SK-N-SH (cell line): ENCODE measurements around the gene PLAAT5. TPM values are rescaled to one million over a fixed set of nuclear protein-coding genes. Genes with fewer than 3 reads are reported as not detected.

Source experiments
- CTCF ChIA-PET: fragments of 300-600, 350-600 bp; formaldehyde crosslinking; extraction: SDS; loops from one replicate; lab custom pipeline; 2021; lab: Yijun Ruan, JAX
- POLR2A ChIA-PET: fragments of 350-600 bp; sonication (Branson Sonifier 250); formaldehyde crosslinking; extraction: SDS; loops from one replicate; lab custom pipeline; 2020; ENCODE audit warnings: antibody characterized with exemption, inconsistent platforms; lab: Yijun Ruan, JAX
- DNase-seq: peaks from one replicate; pipeline ENCODE4 v3.0.0; 2012
- H2AFZ ChIP-seq: fragments of 200-600 bp; sonication (generic); 2 replicates; pipeline ENCODE4 v1.8.1; 2016; ENCODE audit warnings: antibody characterized with exemption, mild to moderate bottlenecking, low read depth
- H3F3A ChIP-seq: fragments of 200-600 bp; sonication (generic); replicated peaks from 2 replicates; pipeline ENCODE3; 2016; ENCODE audit warnings: antibody characterized with exemption, mild to moderate bottlenecking; ENCODE audit not compliant: insufficient read depth
- H3K27ac ChIP-seq, 2 experiments: fragments of 200-500 bp in 1 of 2; fragments of 200-600 bp in 1 of 2; sonication (Bioruptor generic) in 1 of 2; sonication (generic), shearing (Covaris generic) in 1 of 2; 2 replicates each; pipeline versions ENCODE4 v1.5.1 to v1.6.1; 2014 to 2016; ENCODE audit warnings: low read depth in 2 of 2, inconsistent platforms in 1 of 2, low read length in 1 of 2, mild to moderate bottlenecking in 1 of 2, mixed read lengths in 1 of 2
- H3K27me3 ChIP-seq: fragments of 200-600 bp; sonication (generic), shearing (Covaris generic); 2 replicates; pipeline ENCODE4 v1.6.1; 2016; ENCODE audit warnings: mixed run types; ENCODE audit not compliant: insufficient read depth
- H3K36me3 ChIP-seq, 2 experiments: fragments of 200-500 bp in 1 of 2; fragments of 200-600 bp in 1 of 2; sonication (Bioruptor generic) in 1 of 2; sonication (generic) in 1 of 2; replicated peaks in 1 of 2; 2 replicates each; pipeline versions ENCODE3 to v1.5.1; 2014 to 2016; ENCODE audit warnings: low read length in 1 of 2, mild to moderate bottlenecking in 1 of 2; ENCODE audit not compliant: insufficient read depth in 2 of 2, control insufficient read depth in 1 of 2
- H3K4me1 ChIP-seq, 2 experiments: fragments of 200-500 bp in 1 of 2; fragments of 200-600 bp in 1 of 2; sonication (Bioruptor generic) in 1 of 2; sonication (generic), shearing (Covaris generic) in 1 of 2; 2 replicates each; pipeline versions ENCODE4 v1.5.1 to v1.6.1; 2014 to 2016; ENCODE audit warnings: low read depth in 1 of 2, low read length in 1 of 2, mixed run types in 1 of 2; ENCODE audit not compliant: insufficient read depth in 2 of 2, control insufficient read depth in 1 of 2
- H3K4me2 ChIP-seq: fragments of 200-600 bp; sonication (generic), shearing (Covaris generic); 2 replicates; pipeline ENCODE4 v1.6.1; 2017; ENCODE audit warnings: mixed run types
- H3K4me3 ChIP-seq, 2 experiments: fragments of 200-500 bp in 1 of 2; fragments of 200-600 bp in 1 of 2; sonication (Bioruptor generic) in 1 of 2; sonication (generic), shearing (Covaris generic) in 1 of 2; 2 replicates each; pipeline versions ENCODE4 v1.5.1 to v1.8.1; 2014 to 2016; ENCODE audit warnings: low read depth in 2 of 2, inconsistent platforms in 1 of 2, low read length in 1 of 2, mild to moderate bottlenecking in 1 of 2, mixed read lengths in 1 of 2, moderate library complexity in 1 of 2
- H3K79me2 ChIP-seq: fragments of 200-600 bp; sonication (generic); 2 replicates; pipeline ENCODE4 v1.8.1; 2017; ENCODE audit warnings: mild to moderate bottlenecking; ENCODE audit not compliant: insufficient read depth
- H3K9ac ChIP-seq: fragments of 200-600 bp; sonication (generic); 2 replicates; pipeline ENCODE4 v1.6.1; 2017; ENCODE audit warnings: mixed run types
- H3K9me2 ChIP-seq: fragments of 200-600 bp; sonication (generic); 2 replicates; pipeline ENCODE4 v1.6.1; 2017; ENCODE audit warnings: mixed run types
- H3K9me3 ChIP-seq: fragments of 200-600 bp; sonication (generic); 2 replicates; pipeline ENCODE4 v1.6.1; 2017; ENCODE audit warnings: mixed run types, mild to moderate bottlenecking, moderate library complexity
- H4K20me1 ChIP-seq: fragments of 200-600 bp; sonication (generic); 2 replicates; pipeline ENCODE4 v1.6.1; 2017; ENCODE audit warnings: mild to moderate bottlenecking, mixed run types; ENCODE audit not compliant: insufficient read depth
- CHD2 ChIP-seq: fragments of 150-350 bp; IDR thresholded peaks from 2 replicates; pipeline ENCODE4 v1.6.1; 2018; ENCODE audit warnings: low read length; ENCODE audit not compliant: partially characterized antibody
- ELF1 ChIP-seq: IDR thresholded peaks from 2 replicates; pipeline ENCODE4 v1.4.0; 2012
- EP300 ChIP-seq, 2 experiments: IDR thresholded peaks; 2 replicates each; pipeline versions ENCODE4 v1.4.0 to v1.6.1; 2012; ENCODE audit warnings: borderline replicate concordance in 1 of 2, low read depth in 1 of 2, low read length in 1 of 2
- EZH2phosphoT487 ChIP-seq: fragments of 200-600 bp; sonication (generic); IDR thresholded peaks from 2 replicates; pipeline ENCODE4 v1.6.1; 2017; ENCODE audit warnings: low read depth, mixed run types, mild to moderate bottlenecking, antibody characterized with exemption, moderate library complexity, borderline replicate concordance
- FOXJ3 ChIP-seq: sonication (generic); formaldehyde crosslinking; IDR thresholded peaks from 2 replicates; pipeline ENCODE4 v1.5.1; 2020; ENCODE audit warnings: mild to moderate bottlenecking, missing genetic modification reagents
- JUND ChIP-seq: IDR thresholded peaks from 2 replicates; pipeline ENCODE4 v1.4.0; 2012
- MEF2A ChIP-seq: IDR thresholded peaks from 2 replicates; pipeline ENCODE4 v1.4.0; 2012; ENCODE audit warnings: low read depth, borderline replicate concordance
- NFIC ChIP-seq: IDR thresholded peaks from 2 replicates; pipeline ENCODE4 v1.4.0; 2012; ENCODE audit warnings: borderline replicate concordance
- RAD21 ChIP-seq: IDR thresholded peaks from 2 replicates; pipeline ENCODE4 v1.6.1; 2012; ENCODE audit warnings: mild to moderate bottlenecking, low read length
- RCOR1 ChIP-seq: fragments of 150-350 bp; IDR thresholded peaks from 2 replicates; pipeline ENCODE4 v1.6.1; 2017; ENCODE audit warnings: antibody characterized with exemption, low read length
- RFX5 ChIP-seq: IDR thresholded peaks from 2 replicates; pipeline ENCODE4 v1.6.1; 2012; ENCODE audit warnings: mild to moderate bottlenecking, improper control_type of control experiment, low read length
- RXRA ChIP-seq: IDR thresholded peaks from 2 replicates; pipeline ENCODE4 v1.4.0; 2012; ENCODE audit warnings: low read depth, mild to moderate bottlenecking, borderline replicate concordance
- SIN3A ChIP-seq: IDR thresholded peaks from 2 replicates; pipeline ENCODE4 v1.6.1; 2012; ENCODE audit warnings: low read depth, mild to moderate bottlenecking, low read length, moderate library complexity, borderline replicate concordance
- TAF1 ChIP-seq: IDR thresholded peaks from 2 replicates; pipeline ENCODE4 v1.6.1; 2012; ENCODE audit warnings: low read depth, mild to moderate bottlenecking, low read length, moderate library complexity, borderline replicate concordance
- TCF12 ChIP-seq: IDR thresholded peaks from 2 replicates; pipeline ENCODE4 v1.4.0; 2012
- TEAD4 ChIP-seq: IDR thresholded peaks from 2 replicates; pipeline ENCODE4 v1.4.0; 2012; ENCODE audit warnings: mild to moderate bottlenecking, borderline replicate concordance; ENCODE audit not compliant: insufficient read depth
- WGBS: methylation state at CpG from one replicate; pipeline ENCODE4 v1.1.6; 2017; ENCODE audit warnings: low lambda C conversion rate; 5-methylcytosine and 5-hydroxymethylcytosine counted together
- polyA plus RNA-seq, 3 experiments: library from polyadenylated mRNA; depleted of rRNA; stranded (reverse); fragments of >200 nt; gene quantifications; 2 replicates each; pipeline ENCODE4 v1.2.3, GENCODE V29; 2012
- TF ChIP-seq, protein P1 (sequence below): fragments of 200-600 bp; sonication (generic); IDR thresholded peaks from 2 replicates; pipeline ENCODE4 v1.6.1; 2017; ENCODE audit warnings: antibody characterized with exemption, mild to moderate bottlenecking, moderate library complexity
- TF ChIP-seq, protein P2 (sequence below): IDR thresholded peaks from 2 replicates; pipeline ENCODE4 v1.4.0; 2012; ENCODE audit warnings: low read depth, borderline replicate concordance
- TF ChIP-seq, protein P3 (sequence below): fragments of 150-350 bp; IDR thresholded peaks from 2 replicates; pipeline ENCODE4 v1.6.1; 2017; ENCODE audit warnings: antibody characterized with exemption, low read length, low read depth, borderline replicate concordance
- TF ChIP-seq, protein P4 (sequence below): fragments of 150-350 bp; IDR thresholded peaks from 2 replicates; pipeline ENCODE4 v1.6.1; 2016; ENCODE audit warnings: mild to moderate bottlenecking, low read depth, low read length

The PLAAT5 gene
- polyA plus RNA-seq, 1 of the 3 experiments (the other 2 are of a cell fraction): not detected

DNA sequence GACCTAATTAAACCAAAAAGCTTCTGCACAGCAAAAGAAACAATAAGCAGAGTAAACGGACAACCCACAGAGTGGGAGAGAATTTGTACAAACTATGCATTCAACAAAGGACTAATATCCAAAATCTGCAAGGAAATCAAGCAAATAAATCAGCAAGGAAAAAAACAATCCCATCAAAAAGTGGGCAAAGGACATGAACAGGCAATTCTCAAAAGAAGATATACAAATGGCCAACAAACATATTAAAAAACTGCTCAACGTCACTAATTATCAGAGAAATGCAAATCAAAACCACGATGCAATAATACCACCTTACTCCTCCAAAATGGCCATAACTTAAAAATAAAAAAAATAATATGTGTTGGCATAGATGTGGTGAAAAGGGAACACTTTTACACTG is 5.2 kb downstream of the PLAAT5 start (continued):
- TF ChIP-seq, protein P1, sequence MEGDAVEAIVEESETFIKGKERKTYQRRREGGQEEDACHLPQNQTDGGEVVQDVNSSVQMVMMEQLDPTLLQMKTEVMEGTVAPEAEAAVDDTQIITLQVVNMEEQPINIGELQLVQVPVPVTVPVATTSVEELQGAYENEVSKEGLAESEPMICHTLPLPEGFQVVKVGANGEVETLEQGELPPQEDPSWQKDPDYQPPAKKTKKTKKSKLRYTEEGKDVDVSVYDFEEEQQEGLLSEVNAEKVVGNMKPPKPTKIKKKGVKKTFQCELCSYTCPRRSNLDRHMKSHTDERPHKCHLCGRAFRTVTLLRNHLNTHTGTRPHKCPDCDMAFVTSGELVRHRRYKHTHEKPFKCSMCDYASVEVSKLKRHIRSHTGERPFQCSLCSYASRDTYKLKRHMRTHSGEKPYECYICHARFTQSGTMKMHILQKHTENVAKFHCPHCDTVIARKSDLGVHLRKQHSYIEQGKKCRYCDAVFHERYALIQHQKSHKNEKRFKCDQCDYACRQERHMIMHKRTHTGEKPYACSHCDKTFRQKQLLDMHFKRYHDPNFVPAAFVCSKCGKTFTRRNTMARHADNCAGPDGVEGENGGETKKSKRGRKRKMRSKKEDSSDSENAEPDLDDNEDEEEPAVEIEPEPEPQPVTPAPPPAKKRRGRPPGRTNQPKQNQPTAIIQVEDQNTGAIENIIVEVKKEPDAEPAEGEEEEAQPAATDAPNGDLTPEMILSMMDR: no peak
- TF ChIP-seq ELF1: no peak
- no peak for TF ChIP-seq SIN3A
- TF ChIP-seq JUND: no peak
- no peak for TF ChIP-seq FOXJ3 (CRISPR knock-in tag)
- TF ChIP-seq, protein P2, sequence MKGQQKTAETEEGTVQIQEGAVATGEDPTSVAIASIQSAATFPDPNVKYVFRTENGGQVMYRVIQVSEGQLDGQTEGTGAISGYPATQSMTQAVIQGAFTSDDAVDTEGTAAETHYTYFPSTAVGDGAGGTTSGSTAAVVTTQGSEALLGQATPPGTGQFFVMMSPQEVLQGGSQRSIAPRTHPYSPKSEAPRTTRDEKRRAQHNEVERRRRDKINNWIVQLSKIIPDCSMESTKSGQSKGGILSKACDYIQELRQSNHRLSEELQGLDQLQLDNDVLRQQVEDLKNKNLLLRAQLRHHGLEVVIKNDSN: no peak
- TF ChIP-seq RXRA: no peak
- no peak for TF ChIP-seq CHD2
- TF ChIP-seq, all 33 proteins: peak for 0

DNA sequence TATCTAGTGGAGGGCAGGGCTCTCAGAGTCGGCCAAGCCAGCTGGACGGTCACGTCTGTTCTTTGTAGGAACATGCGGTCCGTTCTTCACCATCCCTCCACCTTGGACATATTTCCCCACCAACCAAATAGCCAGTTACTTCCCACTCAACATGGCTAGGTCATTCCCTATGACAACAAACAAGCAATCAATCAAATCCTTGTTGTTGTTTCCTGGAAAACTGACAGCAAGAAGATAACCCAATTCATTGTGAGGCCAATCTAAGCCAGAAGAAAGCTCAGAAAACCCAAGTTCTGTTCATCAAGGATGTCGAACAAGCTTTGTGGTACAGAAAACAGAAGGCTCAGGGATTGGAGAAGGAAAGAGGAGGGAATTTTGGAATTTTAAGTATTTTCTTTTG is 10.9 kb downstream of the PLAAT5 start:
- H3K9me2 ChIP-seq: no peaks in the 10 kb centered on the region
- no peaks in the 10 kb centered on the region; the same call in 1 of the 2 replicates for H3K9me3 ChIP-seq
- POLR2A ChIA-PET: no interaction called here
- H3K79me2 ChIP-seq: no peaks in the 10 kb centered on the region
- H3F3A ChIP-seq: no peaks in the 10 kb centered on the region
- no peak overlapping the region for H2AFZ ChIP-seq
- H3K4me1 ChIP-seq: no peaks in the 10 kb centered on the region
- no peak overlapping the region for H3K4me2 ChIP-seq
- CTCF ChIA-PET: interaction anchor here (0.7 to 4.7 kb wide), 22 partner anchors 10 to 466 kb away, joined by 3 to 146 read pairs (median 4); partner anchors contain the start of genes ATL3 and PLAAT5
- H3K36me3 ChIP-seq: no peaks in the 10 kb centered on the region
- no peaks in the 10 kb centered on the region for H4K20me1 ChIP-seq
- no peak overlapping the region for H3K27ac ChIP-seq
- DNase-seq: no peak
- H3K27me3 ChIP-seq: no peaks in the 10 kb centered on the region
- H3K9ac ChIP-seq: no peak overlapping the region
- no peak overlapping the region for H3K4me3 ChIP-seq
- 74% methylated on average over 6 of the region's 6 CpGs for WGBS
- TF ChIP-seq RCOR1 (no peak), RFX5 (no peak), TAF1 (no peak), EP300 (IDR thresholded peaks at IDR 0.05; ENCODE audit: borderline replicate concordance in 1 of 2, low read depth in 1 of 2, low read length in 1 of 2) (no peak), MEF2A (no peak), ELF1 (no peak), RXRA (no peak), TEAD4 (no peak), RAD21 (no peak), EZH2phosphoT487 (no peak), TCF12 (no peak), FOXJ3 (CRISPR knock-in tag) (no peak), NFIC (no peak)
- TF ChIP-seq, protein P2: no peak
- TF ChIP-seq, protein P1: no peak
- TF ChIP-seq, protein P3, sequence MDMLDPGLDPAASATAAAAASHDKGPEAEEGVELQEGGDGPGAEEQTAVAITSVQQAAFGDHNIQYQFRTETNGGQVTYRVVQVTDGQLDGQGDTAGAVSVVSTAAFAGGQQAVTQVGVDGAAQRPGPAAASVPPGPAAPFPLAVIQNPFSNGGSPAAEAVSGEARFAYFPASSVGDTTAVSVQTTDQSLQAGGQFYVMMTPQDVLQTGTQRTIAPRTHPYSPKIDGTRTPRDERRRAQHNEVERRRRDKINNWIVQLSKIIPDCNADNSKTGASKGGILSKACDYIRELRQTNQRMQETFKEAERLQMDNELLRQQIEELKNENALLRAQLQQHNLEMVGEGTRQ: no peak
- TF ChIP-seq, protein P4, sequence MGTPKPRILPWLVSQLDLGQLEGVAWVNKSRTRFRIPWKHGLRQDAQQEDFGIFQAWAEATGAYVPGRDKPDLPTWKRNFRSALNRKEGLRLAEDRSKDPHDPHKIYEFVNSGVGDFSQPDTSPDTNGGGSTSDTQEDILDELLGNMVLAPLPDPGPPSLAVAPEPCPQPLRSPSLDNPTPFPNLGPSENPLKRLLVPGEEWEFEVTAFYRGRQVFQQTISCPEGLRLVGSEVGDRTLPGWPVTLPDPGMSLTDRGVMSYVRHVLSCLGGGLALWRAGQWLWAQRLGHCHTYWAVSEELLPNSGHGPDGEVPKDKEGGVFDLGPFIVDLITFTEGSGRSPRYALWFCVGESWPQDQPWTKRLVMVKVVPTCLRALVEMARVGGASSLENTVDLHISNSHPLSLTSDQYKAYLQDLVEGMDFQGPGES: no peak
